Calu3 (cell line): ENCODE results near the gene MISP. TPM values are rescaled to one million over a fixed set of nuclear protein-coding genes. Genes with fewer than 3 reads are reported as not detected.

ENCODE experiments used
- BruUV-seq: library from RNA; stranded (reverse); fragments of 400-500 nt; replicated peaks from 2 replicates; lab custom pipeline; 2021; lab: Mats Ljungman, UMichigan
- CTCF ChIA-PET: fragments of 300-600 bp; sonication (Branson Sonifier 250); formaldehyde crosslinking; loops from one replicate; lab custom pipeline; 2022; ENCODE audit warnings: antibody characterized with exemption; lab: Charles Lee
- DNase-seq: peaks from one replicate; pipeline ENCODE4 v3.0.0; 2022
- H3K27ac Mint-ChIP-seq: one replicate; pipeline ENCODE4 v1.8.0; 2022; ENCODE audit warnings: mixed read lengths; ENCODE audit not compliant: unreplicated experiment
- H3K27me3 Mint-ChIP-seq: one replicate; pipeline ENCODE4 v1.8.0; 2022; ENCODE audit warnings: mixed read lengths; ENCODE audit not compliant: unreplicated experiment
- H3K36me3 Mint-ChIP-seq: one replicate; pipeline ENCODE4 v1.8.0; 2022; ENCODE audit warnings: mild to moderate bottlenecking, moderate library complexity, mixed read lengths; ENCODE audit not compliant: insufficient read depth, unreplicated experiment
- H3K4me1 Mint-ChIP-seq: one replicate; pipeline ENCODE4 v1.8.0; 2022; ENCODE audit warnings: mild to moderate bottlenecking, low read depth, mixed read lengths; ENCODE audit not compliant: unreplicated experiment
- H3K4me3 Mint-ChIP-seq: one replicate; pipeline ENCODE4 v1.8.0; 2022; ENCODE audit warnings: mild to moderate bottlenecking, low read depth, moderate library complexity, mixed read lengths; ENCODE audit not compliant: unreplicated experiment
- H3K9me3 Mint-ChIP-seq: one replicate; pipeline ENCODE4 v1.8.0; 2022; ENCODE audit warnings: low read depth, mixed read lengths; ENCODE audit not compliant: unreplicated experiment
- CTCF ChIP-seq: fragments of 200-600 bp; IDR thresholded peaks from one replicate; pipeline ENCODE4 v1.8.0; 2022; ENCODE audit warnings: antibody characterized with exemption; ENCODE audit not compliant: unreplicated experiment
- intact Hi-C: fragments of 100-400 bp; cut with micrococcal nuclease; formaldehyde crosslinking; loops from one replicate; pipeline ENCODE4 v1.10.0; 2022; ENCODE audit not compliant: unreplicated experiment
- total RNA-seq: library from RNA; stranded (reverse); gene quantifications from 2 replicates; pipeline ENCODE4 v1.2.3, GENCODE V29; 2022

MISP gene
- total RNA-seq, 1 experiment from 2014 or later = 73.9 TPM

GRCh38 chr19:732148-733069 is 18.5 kb upstream of the MISP start:
- peaks cover 5% of the 10 kb centered on the region for H3K36me3 Mint-ChIP-seq
- H3K27ac Mint-ChIP-seq = no peak overlapping the region

GRCh38 chr19:734716-735115 is 16.2 kb upstream of the MISP start:
- Mint-ChIP-seq H3K4me3 (no peak overlapping the region), H3K27me3 (peaks cover 24% of the 10 kb centered on the region), H3K36me3 (no peaks in the 10 kb centered on the region), H3K27ac (no peak overlapping the region), H3K9me3 (no peaks in the 10 kb centered on the region), H3K4me1 (peaks cover 16% of the 10 kb centered on the region)
- no peak for TF ChIP-seq CTCF
- CTCF ChIA-PET = interaction anchor here (0.7 to 1.0 kb wide), 3 partner anchors 17 to 57 kb away, joined by 3 to 6 read pairs (median 3); no protein-coding TSS in a partner anchor
- intact Hi-C loops = loop anchor here (2.0 kb wide), 1 partner anchor 70 kb away; no protein-coding TSS in a partner anchor
- no peak for DNase-seq
- BruUV-seq = no TSS peak

More at GRCh38 chr19:732148-733069, 18.5 kb upstream of the MISP start:
- intact Hi-C loops = no loop called here
- no peak for TF ChIP-seq CTCF
- H3K4me3 Mint-ChIP-seq = no peak overlapping the region
- BruUV-seq = no TSS peak
- DNase-seq = no peak
- H3K27me3 Mint-ChIP-seq = peaks cover 19% of the 10 kb centered on the region
- peaks cover 16% of the 10 kb centered on the region for H3K4me1 Mint-ChIP-seq
- no peaks in the 10 kb centered on the region for H3K9me3 Mint-ChIP-seq
- CTCF ChIA-PET = interaction anchor here (0.9 kb wide), 1 partner anchor 69 kb away, joined by 3 read pairs; the partner anchor contains the start of gene RNF126

- H3K36me3 Mint-ChIP-seq = no peaks in the 10 kb centered on the region
- intact Hi-C loops = no loop called here
- no peak overlapping the region for H3K27ac Mint-ChIP-seq
- TF ChIP-seq CTCF = no peak
- no peak for DNase-seq
- CTCF ChIA-PET = no interaction called here
- peaks cover 16% of the 10 kb centered on the region for H3K4me1 Mint-ChIP-seq
- H3K27me3 Mint-ChIP-seq = peaks cover 24% of the 10 kb centered on the region
- H3K9me3 Mint-ChIP-seq = no peaks in the 10 kb centered on the region
- no TSS peak for BruUV-seq
- H3K4me3 Mint-ChIP-seq = no peak overlapping the region
These were observed 14.8 kb upstream of the MISP start for GRCh38 chr19:736125-736524.

GRCh38 chr19:737591-738093 is 13.3 kb upstream of the MISP start:
- Mint-ChIP-seq H3K27ac (no peak overlapping the region), H3K27me3 (peaks cover 24% of the 10 kb centered on the region), H3K4me1 (peaks cover 16% of the 10 kb centered on the region), H3K9me3 (no peaks in the 10 kb centered on the region), H3K36me3 (no peaks in the 10 kb centered on the region), H3K4me3 (no peak overlapping the region)
- intact Hi-C loops = no loop called here
- BruUV-seq = no TSS peak
- CTCF ChIA-PET = interaction anchor here (0.5 kb wide), 1 partner anchor 264 kb away, joined by 3 read pairs; no protein-coding TSS in a partner anchor
- peak; percentile 56 for DNase-seq
- TF ChIP-seq CTCF = peak; percentile 19
